Uterus (tissue), 2 donors: ENCODE measurements around the gene TSPAN5.

Source experiments
- CTCF ChIP-seq, 4 experiments: fragments of 200-600 bp in 2 of 4; fragments of 450-650 bp in 2 of 4; sonication (generic) in 2 of 4; IDR thresholded peaks; one replicate each; pipeline ENCODE4 v1.5.1; 2016 to 2019; ENCODE audit warnings: antibody characterized with exemption in 4 of 4, mild to moderate bottlenecking in 2 of 4, moderate library complexity in 1 of 4
- POLR2A ChIP-seq, 2 donors: fragments of 450-650 bp; IDR thresholded peaks; one replicate each; pipeline ENCODE4 v1.6.1; 2016; ENCODE audit warnings: antibody characterized with exemption in 2 of 2, mild to moderate bottlenecking in 1 of 2, moderate library complexity in 1 of 2

GRCh38 chr4:98700656-98701055 lies 42.2 kb upstream of the TSPAN5 start:
- TF ChIP-seq CTCF (IDR thresholded peaks at IDR 0.05) (no peak), POLR2A (IDR thresholded peaks at IDR 0.05) (no peak)
